Tibial nerve (tissue), 4 donors: ENCODE measurements around the gene DAZAP1.

Experiments
- CTCF ChIP-seq, 5 experiments: fragments of 200-600 bp in 3 of 5; fragments of 450-650 bp in 2 of 5; sonication (generic) in 3 of 5; IDR thresholded peaks; one replicate each; pipeline ENCODE4 v1.5.1; 2016 to 2019; ENCODE audit warnings: antibody characterized with exemption in 5 of 5, mild to moderate bottlenecking in 3 of 5, moderate library complexity in 2 of 5
- EP300 ChIP-seq, 2 donors: sonication (generic); formaldehyde crosslinking; IDR thresholded peaks; one replicate each; pipeline ENCODE4 v1.6.1; 2017; ENCODE audit warnings: antibody characterized with exemption in 2 of 2, mild to moderate bottlenecking in 1 of 2
- POLR2A ChIP-seq, 2 donors: fragments of 450-650 bp; IDR thresholded peaks; one replicate each; pipeline ENCODE4 v1.6.1; 2017; ENCODE audit warnings: antibody characterized with exemption in 2 of 2, mild to moderate bottlenecking in 2 of 2, moderate library complexity in 2 of 2

GRCh38 chr19:1369214-1369805 lies 38.1 kb upstream of the DAZAP1 start:
- TF ChIP-seq POLR2A (IDR thresholded peaks at IDR 0.05) = no peak
- no peak for TF ChIP-seq CTCF (IDR thresholded peaks at IDR 0.05)
- TF ChIP-seq EP300 (IDR thresholded peaks at IDR 0.05) = no peak
